ENCODE measurements around the gene DDX10. TPM values are rescaled to one million over a fixed set of nuclear protein-coding genes. Genes with fewer than 3 reads are reported as not detected.

DDX10 gene
- total and polyA plus RNA-seq, 9 of the 15 experiments (the other 6 are each of a cell fraction or from before 2014, with no cell fraction given) = 33.9 to 94.6 (median 50.7) TPM

GRCh38 chr11:108766596-108767173, 101.8 kb downstream of the DDX10 start:
- no peak overlapping the region for H2AFZ ChIP-seq (ENCODE audit: low read depth, low read length)
- no peaks in the 10 kb centered on the region for H3K36me3 ChIP-seq (ENCODE audit: control insufficient read depth, insufficient read depth, low read length)
- no peak for FAIRE-seq
- in situ Hi-C loops (cut with MboI) = no loop called here
- H3K4me1 ChIP-seq (replicated peaks in 1 of 2; ENCODE audit: control insufficient read depth in 2 of 2, insufficient read depth in 2 of 2, low read length in 2 of 2) = no peaks in the 10 kb centered on the region
- H3K9me3 ChIP-seq (replicated peaks; ENCODE audit: control insufficient read depth, insufficient read depth, low read depth, low read length) = no peaks in the 10 kb centered on the region
- intact Hi-C loops (cut with micrococcal nuclease) = no loop called here
- no peak overlapping the region for H3K27ac ChIP-seq (ENCODE audit: extremely low read depth, low read depth, low read length)
- CTCF ChIA-PET (ENCODE audit: low intra/inter-chr PET ratio) = no interaction called here
- no peaks in the 10 kb centered on the region for H3K9me1 ChIP-seq (ENCODE audit: control insufficient read depth, insufficient read depth, low read length)
- no peak overlapping the region for H3K4me3 ChIP-seq
- peak; percentile 65 for TF ChIP-seq CEBPB (tag; IDR thresholded peaks at IDR 0.05)
- TF ChIP-seq MAFG (tag; conservative IDR thresholded peaks at IDR 0.05) = no peak
- TF ChIP-seq CEBPG (CRISPR knock-in tag; IDR thresholded peaks at IDR 0.05) = no peak
- peak in 1 of 2 experiments; percentile 77; a peak in 2 of 4 replicates for TF ChIP-seq CEBPG (tag; conservative IDR thresholded peaks at IDR 0.05 in 1 of 2, IDR thresholded peaks at IDR 0.05 in 1 of 2)
- BruUV-seq (replicated peaks) = no TSS peak
- no peaks in the 10 kb centered on the region for H3K27me3 ChIP-seq (ENCODE audit: control insufficient read depth in 2 of 2, insufficient read depth in 2 of 2, low read length in 2 of 2)
- POLR2A ChIA-PET = interaction anchor here (0.6 kb wide), 1 partner anchor 15 kb away, joined by 3 read pairs; no protein-coding TSS in a partner anchor
- no peak overlapping the region for H3K9ac ChIP-seq (ENCODE audit: insufficient read depth in 1 of 2, low read depth in 2 of 2, low read length in 2 of 2)
- no peaks in the 10 kb centered on the region for H4K20me1 ChIP-seq (replicated peaks; ENCODE audit: control insufficient read depth, insufficient read depth, low read length)
- WGBS (ENCODE audit: insufficient coverage, low coverage, missing lambda C conversion rate) = 89% methylated on average over 6 of the region's 6 CpGs
- H3K79me2 ChIP-seq (ENCODE audit: control insufficient read depth, insufficient read depth, low read length) = peaks cover 7% of the 10 kb centered on the region; the same call in 1 of the 3 replicates
- no peak overlapping the region for H3K4me2 ChIP-seq (ENCODE audit: insufficient read depth, low read length)
- ATAC-seq = no peak
- no peak for DNase-seq (ENCODE audit: extremely low read depth in 1 of 4, low spot score in 3 of 4)

- no peaks in the 10 kb centered on the region for H3K36me3 ChIP-seq (ENCODE audit: control insufficient read depth, insufficient read depth, low read length)
- no TSS peak for BruUV-seq (replicated peaks)
- H3K9ac ChIP-seq (ENCODE audit: insufficient read depth in 1 of 2, low read depth in 2 of 2, low read length in 2 of 2) = no peak overlapping the region
- H3K27ac ChIP-seq (ENCODE audit: extremely low read depth, low read depth, low read length) = no peak overlapping the region
- in situ Hi-C loops (cut with MboI) (no loop called here), intact Hi-C loops (cut with micrococcal nuclease) (no loop called here)
- H3K27me3 ChIP-seq (ENCODE audit: control insufficient read depth in 2 of 2, insufficient read depth in 2 of 2, low read length in 2 of 2) = no peaks in the 10 kb centered on the region
- no peak for DNase-seq (ENCODE audit: extremely low read depth in 1 of 4, low spot score in 3 of 4)
- no peaks in the 10 kb centered on the region for H3K9me3 ChIP-seq (replicated peaks; ENCODE audit: control insufficient read depth, insufficient read depth, low read depth, low read length)
- ATAC-seq = no peak
- H3K4me2 ChIP-seq (ENCODE audit: insufficient read depth, low read length) = no peak overlapping the region
- ChIA-PET CTCF (ENCODE audit: low intra/inter-chr PET ratio) (no interaction called here), POLR2A (no interaction called here)
- 83% methylated on average over 3 of the region's 3 CpGs for WGBS (ENCODE audit: insufficient coverage, low coverage, missing lambda C conversion rate)
- no peaks in the 10 kb centered on the region for H3K4me1 ChIP-seq (replicated peaks in 1 of 2; ENCODE audit: control insufficient read depth in 2 of 2, insufficient read depth in 2 of 2, low read length in 2 of 2)
- H3K9me1 ChIP-seq (ENCODE audit: control insufficient read depth, insufficient read depth, low read length) = no peaks in the 10 kb centered on the region
- no peak overlapping the region for H2AFZ ChIP-seq (ENCODE audit: low read depth, low read length)
- TF ChIP-seq CEBPG (CRISPR knock-in tag; IDR thresholded peaks at IDR 0.05) (peak; percentile 53), CEBPG (tag; conservative IDR thresholded peaks at IDR 0.05 in 1 of 2, IDR thresholded peaks at IDR 0.05 in 1 of 2) (peak; percentile 69 to 88), ZNF696 (CRISPR knock-in tag; conservative IDR thresholded peaks at IDR 0.05) (no peak)
- H4K20me1 ChIP-seq (replicated peaks; ENCODE audit: control insufficient read depth, insufficient read depth, low read length) = no peaks in the 10 kb centered on the region
- FAIRE-seq = no peak
- H3K4me3 ChIP-seq = no peak overlapping the region
- peaks cover 10% of the 10 kb centered on the region; the same call in 2 of the 3 replicates for H3K79me2 ChIP-seq (ENCODE audit: control insufficient read depth, insufficient read depth, low read length)
Observed at GRCh38 chr11:108768370-108768769, 103.5 kb downstream of the DDX10 start.
